Measurements from ENCODE around the gene DNAH7.
"Not testable (repeated sequence)": the region's sequence is repeated elsewhere in the genome, so short reads cannot be mapped to it uniquely, and the experiment has no call there.

The DNAH7 gene

GRCh38 chr2:195959341-195959740, 109.3 kb downstream of the DNAH7 start:
- DNase-seq = no peak

GRCh38 chr2:195956725-195957124, 111.9 kb downstream of the DNAH7 start:
- no peak for DNase-seq

GRCh38 chr2:195945056-195945455, 123.6 kb downstream of the DNAH7 start:
- no peak for DNase-seq

- DNase-seq = no peak
Measured at GRCh38 chr2:195937176-195937575, 131.5 kb downstream of the DNAH7 start.

- DNase-seq = no peak
Measured at GRCh38 chr2:195934484-195934883, 134.2 kb downstream of the DNAH7 start.

GRCh38 chr2:195929531-195929930, 139.1 kb downstream of the DNAH7 start:
- DNase-seq = no peak

GRCh38 chr2:195925120-195925519, 143.5 kb downstream of the DNAH7 start:
- DNase-seq = no peak

- DNase-seq = no peak
Measured at GRCh38 chr2:195923889-195924288, 144.7 kb downstream of the DNAH7 start.

- not testable (repeated sequence) for DNase-seq
Measured at GRCh38 chr2:195917021-195917600, 151.5 kb downstream of the DNAH7 start.

- DNase-seq = no peak
Measured at GRCh38 chr2:195912079-195912478, 156.6 kb downstream of the DNAH7 start.

- DNase-seq = no peak
Measured at GRCh38 chr2:195910570-195910969, 158.1 kb downstream of the DNAH7 start.

GRCh38 chr2:195909926-195910325, 158.7 kb downstream of the DNAH7 start:
- DNase-seq = no peak

GRCh38 chr2:195907474-195907873, 161.2 kb downstream of the DNAH7 start:
- no peak for DNase-seq

- DNase-seq = no peak
Measured at GRCh38 chr2:195903956-195904355, 164.7 kb downstream of the DNAH7 start.

GRCh38 chr2:195902857-195903256, 165.8 kb downstream of the DNAH7 start:
- DNase-seq = no peak

- DNase-seq = no peak
Measured at GRCh38 chr2:195899226-195899625, 169.4 kb downstream of the DNAH7 start.

- DNase-seq = no peak
Measured at GRCh38 chr2:195898505-195899191, 170.0 kb downstream of the DNAH7 start.

- no peak for DNase-seq
Measured at GRCh38 chr2:195891081-195891480, 177.6 kb downstream of the DNAH7 start.

GRCh38 chr2:195879153-195879552, 189.5 kb downstream of the DNAH7 start:
- no peak for DNase-seq

- no peak for DNase-seq
Measured at GRCh38 chr2:195871326-195871725, 197.3 kb downstream of the DNAH7 start.

- DNase-seq = no peak
Measured at GRCh38 chr2:195864316-195864715, 204.3 kb downstream of the DNAH7 start.

GRCh38 chr2:195863564-195863963, 205.1 kb downstream of the DNAH7 start:
- DNase-seq = no peak

GRCh38 chr2:195863121-195863520, 205.5 kb downstream of the DNAH7 start:
- DNase-seq = no peak

GRCh38 chr2:195861821-195862220, 206.8 kb downstream of the DNAH7 start:
- DNase-seq = no peak

- DNase-seq = no peak
Measured at GRCh38 chr2:195859513-195859912, 209.1 kb downstream of the DNAH7 start.
